Fibroblast of skin of back (primary cell): ENCODE data around the gene SF1.

Experiments used
- DNase-seq: peaks from one replicate; pipeline ENCODE4 v3.0.0-alpha.2; 2013

SF1 gene

DNA sequence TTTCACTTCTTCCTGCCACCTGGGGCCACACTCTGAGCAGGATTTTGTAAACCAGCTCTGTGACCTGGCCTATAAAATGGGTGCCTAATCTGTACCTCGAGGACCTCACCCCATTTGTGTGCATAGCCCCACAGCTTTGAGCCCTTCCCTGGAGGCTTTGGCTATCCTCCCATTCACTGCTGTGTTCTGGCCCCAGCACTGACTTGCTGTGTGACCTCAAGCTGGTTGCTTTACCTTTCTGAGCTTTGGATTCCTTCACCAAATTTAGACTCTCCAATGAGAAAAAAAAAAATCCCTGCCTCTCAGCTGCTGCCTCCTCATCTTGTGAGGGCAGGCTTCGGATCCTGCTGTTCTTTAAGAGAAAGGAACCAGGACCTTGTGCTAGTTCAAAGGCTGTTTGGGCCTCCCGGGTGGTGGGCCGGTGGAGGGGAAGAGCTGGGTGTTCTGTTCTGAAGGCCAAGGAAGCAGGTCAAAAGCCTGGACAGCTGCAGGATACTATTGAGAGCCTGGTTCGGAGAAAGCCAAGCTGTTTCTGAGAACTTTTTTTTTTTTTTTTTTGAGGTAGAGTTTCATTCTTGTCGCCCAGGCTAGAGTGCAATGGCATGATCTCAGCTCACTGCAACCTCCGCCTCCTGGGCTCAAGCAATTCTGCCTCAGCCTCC is 17.5 kb downstream of the SF1 start:
- no peak for DNase-seq

DNA sequence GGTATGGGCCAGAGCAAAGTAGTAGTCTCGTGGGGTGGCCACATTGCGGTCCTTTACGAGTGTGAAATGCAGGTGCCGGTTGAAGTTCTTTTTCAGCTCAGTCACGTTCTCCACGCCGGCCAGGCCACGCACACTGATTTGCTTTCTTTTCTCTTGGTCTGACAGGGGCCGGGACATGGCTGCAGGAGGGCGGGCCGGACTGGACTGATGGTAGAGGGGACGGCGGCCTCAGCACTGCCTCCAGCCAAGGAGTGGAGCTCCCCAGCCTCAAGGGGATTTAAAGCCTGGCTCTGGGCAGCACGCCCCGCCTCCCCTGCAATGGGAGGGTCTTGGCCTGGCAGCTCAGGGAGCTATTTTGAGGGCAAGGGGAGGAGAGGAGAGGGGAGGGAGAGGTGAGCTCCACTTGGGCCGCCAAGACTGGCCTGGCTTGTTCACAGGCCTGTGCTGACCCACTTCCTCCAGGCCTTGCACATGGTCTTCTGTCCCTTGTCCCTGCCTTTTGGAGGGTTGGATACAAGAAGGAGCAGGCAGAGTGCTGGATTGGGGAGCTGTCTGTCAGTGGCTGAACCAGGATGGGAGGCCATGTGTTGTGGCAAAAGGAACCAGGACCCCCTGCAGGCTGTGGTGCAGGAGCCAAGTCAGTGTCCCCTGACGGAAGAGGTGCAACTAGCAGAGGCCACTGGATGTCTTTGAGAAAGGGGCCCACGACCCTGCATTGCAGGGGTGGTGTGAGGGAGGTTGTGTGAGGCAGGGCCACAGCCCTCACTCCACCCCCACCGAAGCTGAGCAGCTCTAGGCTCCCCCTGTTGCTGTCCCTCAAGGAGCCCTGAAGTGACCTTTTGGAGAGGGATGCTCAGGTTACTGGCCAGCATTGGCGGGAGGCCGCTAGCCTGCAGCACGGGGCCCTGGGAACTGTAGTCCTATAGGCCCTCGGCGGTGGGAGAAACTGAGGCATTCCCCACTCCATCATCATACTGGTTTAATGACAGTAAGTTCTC is 18.3 kb downstream of the SF1 start, which contains the start of gene PYGM:
Gene PYGM, minus strand, starts transcription at position 253 of the 998 bp plus-strand sequence. Its CDS starts 76 bp downstream, at position 177.
- no peak for DNase-seq

DNA sequence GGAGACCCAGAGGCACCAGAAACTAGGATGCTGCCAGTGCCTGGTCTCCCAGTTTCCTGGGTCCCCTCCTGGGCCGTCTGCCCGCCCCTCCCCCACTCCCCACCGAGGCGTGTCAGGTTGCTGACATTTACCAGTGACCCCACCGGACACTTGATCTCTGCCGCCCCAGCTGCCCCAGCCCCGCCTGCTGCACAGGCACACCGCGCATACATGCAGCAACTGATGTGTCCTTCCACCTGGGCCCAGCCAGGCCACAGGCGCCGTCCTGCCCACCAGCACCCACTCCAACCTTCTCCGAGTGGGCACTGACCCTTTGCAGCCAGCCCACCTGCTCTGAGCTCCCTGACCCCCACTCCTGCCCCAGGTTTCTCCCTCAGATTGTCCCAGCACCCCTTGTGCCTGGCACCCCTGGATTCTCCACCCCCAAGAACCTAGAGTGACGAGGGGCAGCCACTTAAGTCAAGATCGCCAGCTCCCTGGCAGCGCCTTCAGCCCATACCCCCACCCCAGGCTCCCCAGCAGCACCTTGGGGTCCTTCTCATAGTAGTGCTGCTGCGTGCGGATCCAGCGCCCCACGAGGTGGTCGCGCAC is 19.1 kb downstream of the SF1 start:
- DNase-seq, result no peak

DNA sequence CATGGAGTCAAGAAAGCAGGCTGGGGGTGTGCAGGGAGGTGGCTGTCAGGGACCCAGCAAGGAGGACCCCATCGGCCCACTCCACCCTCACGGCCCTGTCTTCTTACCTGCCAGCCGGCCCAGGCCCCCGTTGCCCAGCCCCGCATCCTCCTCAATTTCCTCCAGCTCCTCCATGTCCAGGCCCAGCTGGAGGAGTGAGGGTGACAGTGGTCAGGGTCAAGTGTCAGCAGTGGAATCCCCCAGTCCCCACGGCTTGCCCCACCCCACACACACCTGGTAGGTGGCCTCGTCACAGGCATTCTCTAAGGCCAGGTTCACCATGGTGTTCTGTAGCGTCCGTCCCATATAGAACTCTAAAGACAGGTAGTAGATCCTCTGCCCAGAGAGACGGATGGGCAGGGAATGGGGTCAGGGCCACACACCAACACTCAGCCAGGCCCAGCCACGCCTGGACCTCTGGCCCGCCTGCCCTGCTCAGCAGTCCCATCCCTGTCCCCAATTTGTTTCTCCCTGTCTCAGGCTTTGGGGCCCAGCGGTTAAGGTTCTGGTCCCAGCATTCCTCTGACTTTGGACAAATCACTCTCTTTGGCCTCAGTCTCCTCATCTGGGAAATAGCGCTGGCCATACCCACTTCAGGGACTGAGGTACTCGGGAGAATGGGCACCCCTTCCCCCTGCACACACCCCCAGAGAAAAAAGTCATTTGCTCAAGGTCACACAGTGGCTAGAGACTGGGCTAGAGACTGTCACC is 19.8 kb downstream of the SF1 start:
- DNase-seq, result no peak

DNA sequence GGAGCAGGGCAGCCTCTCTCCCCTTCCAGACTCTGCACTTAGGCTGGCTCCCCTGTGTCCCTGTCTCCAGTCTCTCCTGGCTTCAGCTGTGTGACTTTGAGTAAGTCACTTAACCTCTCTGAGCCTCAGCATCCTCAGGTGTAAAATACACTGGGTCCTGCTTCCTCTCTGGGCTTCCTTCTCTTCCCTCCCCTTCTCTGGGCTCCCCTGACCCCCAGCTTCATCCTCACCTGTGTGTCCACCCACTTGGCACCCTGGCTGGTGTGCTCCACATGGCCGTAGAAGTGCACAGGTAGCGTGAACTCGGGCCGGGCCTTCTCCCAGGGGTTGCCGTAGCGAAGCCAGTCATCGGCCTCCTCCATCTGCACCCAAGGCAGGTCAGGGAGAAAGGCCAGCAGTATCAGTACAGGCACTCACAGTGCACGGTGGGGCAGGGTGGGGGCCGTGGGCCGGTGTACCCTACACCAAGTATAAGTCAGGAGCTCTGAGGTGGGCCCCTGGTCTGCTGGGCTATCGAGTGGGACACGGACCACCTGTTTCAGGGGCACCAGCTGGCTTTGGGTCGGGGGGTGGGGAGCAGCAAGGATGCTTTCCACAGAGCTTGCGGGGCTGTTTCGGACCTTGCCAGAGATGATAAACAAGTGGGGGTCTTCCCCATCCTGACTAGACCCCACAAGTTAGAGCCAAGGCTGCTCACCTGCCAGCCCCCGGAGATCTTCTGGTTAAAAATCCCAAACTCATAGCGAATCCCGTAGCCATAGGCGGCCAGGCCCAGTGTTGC is 20.6 kb downstream of the SF1 start:
- DNase-seq, result no peak

DNA sequence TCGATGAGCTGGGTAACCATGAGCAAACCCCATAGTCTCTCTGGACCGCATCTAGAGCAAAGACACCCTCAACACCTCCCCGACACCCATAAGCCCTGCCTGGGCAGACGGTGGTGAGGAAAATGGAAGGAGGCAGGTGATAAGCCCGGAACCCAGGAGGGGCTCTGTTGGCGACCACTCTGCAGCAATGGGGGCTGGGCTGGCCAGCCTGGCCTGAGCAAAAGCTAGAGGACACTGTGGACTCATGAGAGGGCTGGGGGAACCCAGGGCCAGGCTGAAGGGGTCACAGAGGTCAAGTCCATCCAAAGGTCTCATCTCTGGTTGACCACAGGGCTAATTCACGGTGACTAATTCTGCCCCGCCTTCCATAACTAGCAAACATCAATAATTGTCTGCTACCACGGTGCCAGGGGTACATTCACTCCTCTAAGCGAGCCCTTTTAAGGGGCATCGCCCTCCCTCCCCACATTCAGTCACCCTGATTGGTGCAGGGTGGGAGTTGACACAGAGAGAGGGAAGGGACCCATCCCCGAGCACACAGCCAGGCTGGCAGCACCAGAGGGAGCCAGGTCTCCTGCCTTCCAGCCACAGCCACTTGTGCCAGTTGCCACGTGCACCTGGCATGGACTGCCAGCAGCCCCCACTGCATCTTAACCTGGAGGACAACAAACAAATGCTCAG is 22.5 kb downstream of the SF1 start:
- DNase-seq, result no peak

DNA sequence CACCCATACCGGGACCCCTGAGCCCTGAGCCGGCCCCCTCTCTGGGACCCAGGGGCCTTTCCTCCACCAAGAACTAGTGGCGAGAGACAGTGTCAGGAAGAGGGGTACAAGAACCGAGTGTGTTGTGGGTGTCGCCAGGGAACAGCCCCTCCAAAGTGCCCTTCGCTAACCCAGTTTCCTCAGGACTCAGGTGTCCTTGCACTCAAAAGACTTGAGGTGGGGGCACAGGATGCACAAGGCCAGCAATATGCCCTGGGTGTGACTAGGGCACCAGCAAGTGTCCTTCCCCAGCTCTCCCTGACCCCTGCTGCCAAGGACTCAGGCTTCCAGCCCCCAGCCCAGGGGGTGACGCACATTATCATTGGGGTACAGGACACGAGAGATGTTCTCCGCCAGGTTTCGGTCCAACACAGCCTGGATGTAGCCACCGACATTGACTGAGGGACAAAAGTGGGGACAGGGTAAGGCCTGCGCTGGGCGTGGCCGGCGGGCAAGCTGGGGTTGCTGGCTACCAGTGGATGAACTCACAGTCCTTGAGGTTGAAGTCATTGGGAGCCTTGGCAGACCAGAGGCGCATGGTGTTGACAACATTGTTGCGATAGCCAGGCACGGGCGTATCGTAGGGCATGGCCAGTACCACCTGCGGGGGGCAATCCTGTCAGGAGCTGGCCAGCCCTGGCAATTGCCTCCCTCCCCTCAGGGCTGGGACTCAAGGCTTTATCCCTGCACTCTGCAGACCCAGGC is 23.3 kb downstream of the SF1 start:
- DNase-seq, result no peak

DNA sequence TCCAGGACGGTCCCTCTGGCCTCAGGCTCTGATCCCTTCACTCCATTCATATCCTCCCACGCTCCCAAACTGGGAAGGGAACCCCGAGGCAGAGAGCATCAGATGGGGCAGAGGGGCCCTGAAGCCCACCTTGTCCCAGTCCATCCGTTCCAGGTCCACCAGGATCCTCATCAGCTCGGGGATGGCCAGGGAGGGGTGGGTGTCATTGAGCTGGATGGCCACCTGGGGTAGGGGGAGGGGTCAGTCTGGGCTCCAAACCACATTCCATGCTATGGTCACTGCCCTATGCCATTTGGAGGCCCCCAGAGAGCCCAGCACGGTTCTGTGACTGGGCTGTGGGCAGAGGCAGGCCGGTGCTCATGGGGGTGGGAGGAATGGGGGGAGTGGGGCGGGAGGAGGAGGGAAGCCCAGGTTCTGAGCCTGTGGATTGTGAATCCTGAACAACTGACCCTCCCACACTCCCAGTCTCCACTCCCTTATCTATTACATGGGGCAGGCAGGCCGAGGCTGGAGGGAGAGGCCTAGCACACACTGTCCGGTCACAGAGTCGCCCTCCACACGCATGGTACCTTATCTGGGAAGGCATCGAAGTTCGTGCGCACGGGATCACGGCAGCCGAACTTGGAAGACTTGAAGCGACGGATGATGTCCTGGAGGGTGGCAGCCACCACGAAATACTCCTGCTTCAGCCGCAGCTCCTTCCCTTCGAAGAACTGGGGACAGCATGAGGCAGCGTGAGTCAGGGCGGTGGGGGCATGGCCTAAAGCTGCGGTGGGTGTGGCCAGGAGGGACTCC is 24.0 kb downstream of the SF1 start:
- no peak for DNase-seq

DNA sequence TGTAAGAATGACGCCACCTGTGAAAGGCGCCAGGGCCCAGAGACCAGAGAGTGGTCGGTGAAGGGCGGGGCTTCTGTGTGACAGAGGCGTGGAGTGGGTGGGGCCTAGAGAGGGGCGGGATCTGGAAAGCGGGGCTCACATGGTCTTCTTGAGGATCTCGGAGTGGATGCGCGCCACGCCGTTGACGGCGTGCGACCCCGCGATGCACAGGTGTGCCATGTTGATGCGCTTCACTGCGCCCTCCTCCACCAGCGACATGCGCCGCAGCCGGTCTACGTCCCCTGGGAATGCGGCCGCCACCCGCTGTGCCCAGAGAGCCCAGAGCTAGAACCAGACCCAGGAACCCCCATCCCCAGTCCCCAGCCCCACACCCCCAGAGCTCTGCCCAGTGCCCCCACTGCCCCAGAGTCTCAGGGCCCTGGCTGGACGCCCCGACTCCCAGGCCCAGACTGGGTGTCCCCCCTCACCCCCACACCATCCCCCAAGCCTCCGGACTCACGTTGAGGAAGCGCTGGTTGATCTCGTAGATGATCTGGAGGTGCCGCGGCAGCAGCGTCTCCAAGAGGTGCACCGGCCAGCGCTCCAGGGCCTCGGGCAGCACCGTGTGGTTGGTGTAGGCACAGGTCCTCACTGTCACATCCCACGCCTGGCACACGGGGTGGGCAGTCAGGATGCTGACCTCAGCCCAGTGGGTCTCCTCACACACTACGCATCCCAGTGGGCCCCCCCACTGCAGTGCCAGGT is 24.8 kb downstream of the SF1 start:
- DNase-seq, result no peak

DNA sequence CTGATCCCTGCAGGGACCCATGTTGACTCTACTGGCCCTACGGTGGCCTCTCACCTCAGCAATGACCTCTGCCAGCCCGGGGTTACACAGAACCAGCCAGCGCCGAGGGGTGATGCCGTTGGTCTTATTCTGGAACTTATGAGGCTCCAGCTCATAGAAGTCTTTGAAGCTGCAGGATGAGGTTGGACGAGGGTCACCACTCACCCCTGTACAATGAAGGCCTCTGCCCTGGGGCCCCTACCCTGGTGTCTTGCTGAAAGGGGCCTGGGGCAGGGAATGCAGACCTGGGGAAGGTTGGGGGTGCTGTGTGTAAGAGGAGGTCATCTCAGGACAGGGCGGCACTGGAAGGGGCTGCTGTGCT is 25.3 kb downstream of the SF1 start:
- DNase-seq, result no peak

DNA sequence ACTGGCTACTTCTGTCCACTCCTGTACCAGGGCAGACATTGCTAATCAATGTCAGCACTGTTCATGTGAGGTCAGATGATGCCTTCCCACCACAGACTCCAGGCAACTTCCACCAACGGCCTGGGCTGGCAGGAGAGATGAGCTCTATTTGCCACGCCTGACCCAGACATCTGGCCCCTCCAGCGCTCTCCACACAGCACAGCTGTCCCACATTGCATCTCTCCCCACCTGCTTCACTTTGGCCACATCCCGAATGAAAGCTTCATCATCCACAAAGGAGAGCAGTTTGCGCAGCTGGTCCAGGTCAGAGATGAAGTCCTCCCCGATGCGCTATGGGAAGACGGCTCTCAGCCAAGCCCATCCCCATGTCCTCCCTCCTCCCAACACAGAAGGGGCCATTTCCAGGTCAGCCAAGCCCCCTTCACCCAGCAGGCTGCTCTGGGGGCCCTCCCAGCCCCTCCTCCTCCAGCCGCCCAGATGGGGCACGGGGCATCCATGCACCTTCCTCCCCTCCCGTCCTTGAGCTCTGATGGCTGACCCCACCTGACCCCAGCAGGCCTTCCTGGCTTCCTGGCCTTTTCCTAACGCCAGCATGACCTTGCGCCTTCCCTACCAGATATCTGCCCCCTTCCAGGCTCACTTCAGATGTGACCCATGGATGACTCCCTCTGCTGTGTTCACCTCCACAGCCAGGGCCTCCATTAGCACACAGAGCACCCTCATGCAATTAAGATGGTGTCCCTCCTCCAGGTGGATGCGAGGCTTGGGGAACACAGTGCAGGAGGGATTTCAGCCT is 26.0 kb downstream of the SF1 start:
- DNase-seq, result no peak

DNA sequence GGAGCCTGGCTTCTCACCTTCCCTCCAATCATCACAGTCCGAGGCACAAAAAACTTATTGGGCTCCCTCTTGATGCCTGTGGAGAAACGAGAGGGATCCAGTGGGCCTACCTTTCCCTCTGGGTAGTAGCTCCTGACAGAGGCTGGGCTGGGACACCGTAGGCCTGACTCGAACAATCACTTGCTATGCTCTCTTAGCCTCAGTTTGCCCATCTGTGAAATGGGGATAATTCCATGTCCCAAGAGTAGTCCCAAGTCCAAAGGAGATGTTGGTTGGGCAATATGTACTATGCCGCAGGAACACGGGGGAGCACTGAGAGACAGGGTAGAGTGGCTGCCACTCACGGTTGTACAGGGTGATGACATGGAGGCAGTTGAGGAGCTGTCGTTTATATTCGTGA is 26.8 kb downstream of the SF1 start:
- no peak for DNase-seq

DNA sequence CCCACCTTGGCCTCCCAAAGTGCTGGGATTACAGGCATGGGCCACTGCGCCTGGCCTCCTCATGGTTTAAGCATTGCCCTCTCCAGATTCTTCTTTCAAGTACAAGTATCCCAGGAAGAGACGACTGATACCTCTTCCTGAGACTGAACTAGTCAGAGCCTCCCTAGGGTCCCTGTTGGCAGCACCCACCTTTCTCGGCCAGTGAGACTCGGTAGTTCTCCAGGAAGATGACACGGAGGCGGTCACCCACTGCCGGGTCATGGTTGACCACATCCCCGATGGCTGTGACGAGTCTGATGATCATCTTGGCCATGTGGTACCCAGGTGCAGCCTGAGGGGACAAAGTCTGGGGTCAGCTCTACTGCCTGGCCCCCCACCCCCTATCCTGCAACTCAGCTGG is 27.2 kb downstream of the SF1 start:
- DNase-seq, result no peak

DNA sequence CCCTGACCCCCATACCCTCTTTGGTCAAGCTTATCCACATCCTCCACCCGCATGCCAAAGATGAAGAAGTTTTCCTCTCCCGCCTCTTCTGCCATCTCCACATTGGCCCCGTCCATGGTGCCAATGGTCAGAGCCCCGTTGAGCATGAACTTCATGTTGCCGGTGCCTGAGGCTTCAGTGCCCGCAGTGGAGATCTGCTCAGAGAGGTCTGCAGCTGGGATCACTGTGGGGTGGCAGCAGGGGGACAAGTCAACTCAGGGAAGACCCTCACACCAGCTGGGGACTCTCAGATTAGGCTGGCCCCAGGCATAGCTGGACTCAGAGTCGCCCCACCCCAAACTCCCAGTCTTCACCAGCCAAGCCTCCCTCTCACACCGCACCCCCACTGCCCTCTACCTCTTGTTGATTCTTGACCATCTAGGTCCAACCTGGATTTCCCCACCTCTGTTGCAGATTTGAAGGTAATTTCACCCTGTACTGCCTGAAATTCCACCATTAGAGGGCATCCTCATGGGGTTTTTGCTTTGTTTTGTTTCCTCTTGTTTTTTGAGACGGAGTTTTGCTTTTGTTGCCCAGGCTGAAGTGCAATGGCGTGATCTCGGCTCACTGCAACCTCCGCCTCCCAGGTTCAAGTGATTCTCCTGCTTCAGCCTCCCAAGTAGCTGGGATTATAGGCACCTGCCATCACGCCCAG is 27.8 kb downstream of the SF1 start:
- no peak for DNase-seq

DNA sequence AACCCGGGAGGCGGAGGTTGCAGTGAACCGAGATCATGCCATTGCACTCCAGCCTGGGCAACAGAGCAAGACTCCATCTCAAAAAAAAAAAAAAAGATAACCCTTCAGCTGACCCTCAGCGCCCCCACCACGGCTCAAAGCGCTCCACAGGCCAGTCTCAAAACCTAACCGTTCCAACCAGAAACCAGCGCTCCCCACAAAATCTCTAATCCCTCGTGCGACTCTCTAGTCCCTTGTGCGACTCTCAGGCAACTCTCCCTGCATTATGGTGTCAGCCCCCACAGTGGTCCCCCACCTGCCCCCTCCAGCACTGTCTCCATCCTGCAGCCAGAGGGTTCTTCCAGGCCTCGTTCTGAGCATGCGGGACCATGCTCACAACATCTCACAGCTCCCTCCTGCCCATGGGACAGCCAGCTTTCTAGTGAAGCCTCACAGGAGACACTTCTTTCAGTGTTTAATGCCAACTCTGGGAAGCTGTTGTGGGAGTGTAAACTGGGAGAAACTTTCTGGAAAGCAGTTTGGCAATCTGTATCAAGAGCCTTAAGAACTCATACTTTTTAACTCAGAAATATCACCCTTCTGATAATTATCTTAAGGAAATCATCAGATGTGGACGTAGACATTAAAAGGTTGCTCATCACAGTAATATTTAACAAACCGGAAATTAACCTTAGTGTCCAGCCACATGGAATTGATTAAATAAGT is 30.2 kb downstream of the SF1 start:
- peak; percentile 85 for DNase-seq

DNA sequence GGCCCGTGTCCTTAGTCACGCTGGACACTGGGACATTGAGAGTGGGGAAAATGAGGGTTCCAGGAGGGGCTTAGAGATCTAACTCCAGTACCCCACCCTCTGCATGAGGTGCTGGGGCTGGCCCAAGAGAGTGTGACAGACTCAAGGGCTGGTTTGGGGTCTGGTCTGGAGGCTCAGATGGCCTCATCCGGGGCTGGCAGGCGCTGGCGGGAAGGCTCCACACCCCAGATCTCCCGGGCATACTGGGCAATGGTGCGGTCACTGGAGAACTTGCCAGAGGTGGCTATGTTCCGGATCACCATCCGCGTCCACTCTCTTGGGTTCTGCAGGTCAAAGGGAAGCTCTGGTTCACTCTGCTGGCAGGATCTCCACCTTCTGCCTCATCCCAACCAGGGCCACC is 31.9 kb downstream of the SF1 start:
- DNase-seq, result no peak
